Lung (tissue), 12 donors: ENCODE measurements around the gene ZNF366. TPM values are rescaled to one million over a fixed set of nuclear protein-coding genes. Genes with fewer than 3 reads are reported as not detected.

Source experiments
- ATAC-seq: fragments of 200-7000 bp; cut with Tn5 transposase; one replicate; pipeline ENCODE4 v1.9.1; 2020; ENCODE audit warnings: moderate number of reproducible peaks; ENCODE audit not compliant: insufficient read depth, low FRiP score
- DNase-seq, 3 donors: peaks; one replicate each; pipeline ENCODE4 v3.0.0-alpha.2; 2013 to 2017
- H3K27ac ChIP-seq, 2 donors: one replicate each; pipeline ENCODE4 v1.5.1; 2013; ENCODE audit warnings: mild to moderate bottlenecking in 2 of 2, moderate library complexity in 2 of 2, control low read depth in 1 of 2, inconsistent platforms in 1 of 2, low read depth in 1 of 2, low read length in 1 of 2
- H3K27me3 ChIP-seq, 3 donors: one replicate each; pipeline ENCODE4 v1.5.1; 2013; ENCODE audit warnings: low read length in 2 of 3; ENCODE audit not compliant: control insufficient read depth in 3 of 3, insufficient read depth in 3 of 3
- H3K36me3 ChIP-seq, 4 donors: one replicate each; pipeline ENCODE4 v1.5.1; 2013; ENCODE audit warnings: low read length in 4 of 4, mild to moderate bottlenecking in 1 of 4, moderate library complexity in 1 of 4; ENCODE audit not compliant: control insufficient read depth in 4 of 4, insufficient read depth in 4 of 4
- H3K4me1 ChIP-seq, 5 donors: one replicate each; pipeline ENCODE4 v1.5.1; 2013; ENCODE audit warnings: low read length in 5 of 5, mild to moderate bottlenecking in 2 of 5, moderate library complexity in 1 of 5; ENCODE audit not compliant: control insufficient read depth in 5 of 5, insufficient read depth in 5 of 5
- H3K4me3 ChIP-seq: one replicate; pipeline ENCODE4 v1.5.1; 2013; ENCODE audit warnings: mild to moderate bottlenecking, control low read depth, moderate library complexity
- H3K9ac ChIP-seq, 2 donors: one replicate each; pipeline ENCODE4 v1.5.1; 2013; ENCODE audit warnings: low read length in 2 of 2, control low read depth in 1 of 2; ENCODE audit not compliant: insufficient read depth in 1 of 2
- H3K9me3 ChIP-seq, 4 donors: one replicate each; pipeline ENCODE4 v1.5.1; 2013; ENCODE audit warnings: low read length in 3 of 4, mild to moderate bottlenecking in 1 of 4, moderate library complexity in 1 of 4; ENCODE audit not compliant: control insufficient read depth in 4 of 4, insufficient read depth in 3 of 4
- WGBS, 2 donors: extraction: QIAGEN DNeasy Blood & Tissue Kit; methylation state at CpG; one replicate each; pipeline ENCODE4 v1.1.7; 2013; 5-methylcytosine and 5-hydroxymethylcytosine counted together
- polyA plus RNA-seq, 2 donors: library from polyadenylated mRNA; stranded (reverse); fragments of 200-250 nt; gene quantifications; one replicate each; pipeline ENCODE4 v1.2.1, GENCODE V29; 2013
- total RNA-seq, 2 donors: library from RNA; depleted of rRNA in 1 of 2; stranded (reverse); fragments of >200 nt in 1 of 2; gene quantifications; one replicate each; pipeline ENCODE4 v1.2.1, GENCODE V29; 2014 to 2021
- TF ChIP-seq, protein P1 (sequence below): IDR thresholded peaks from 2 replicates; pipeline ENCODE4 v1.5.1; 2012; ENCODE audit warnings: mild to moderate bottlenecking; ENCODE audit errors: control extremely low read depth, extremely low read depth
- donor health status: control.
- donor health status: control.
- donor health status: Bipolar disorder and iron deficiency.
- donor health status: healthy.
- donor health status: DM: yes; HTN: yes; CAD: no.

The ZNF366 gene
- total and polyA plus RNA-seq, 4 donors, result 0.73 to 6.0 (median 3.6) TPM

DNA sequence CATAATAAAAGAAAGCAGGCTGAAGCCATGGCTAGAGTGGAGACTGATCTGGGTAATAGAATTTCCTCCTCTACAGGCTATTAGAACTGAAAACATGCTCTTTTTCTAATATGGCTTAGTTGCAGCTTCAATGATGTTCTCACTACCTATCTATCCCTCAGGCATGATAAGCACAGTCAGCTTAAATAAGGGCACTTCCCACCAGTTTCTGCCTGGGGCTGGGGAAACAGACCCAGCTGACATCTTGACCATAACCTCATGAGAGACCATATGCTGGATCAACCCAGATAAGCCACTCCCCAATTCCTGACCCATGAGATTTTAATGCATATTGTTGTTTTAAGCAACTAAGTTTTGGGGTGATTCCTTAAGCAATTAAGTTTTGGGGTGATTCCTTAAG, 81.2 kb downstream of the ZNF366 start:
- TF ChIP-seq, protein P1, sequence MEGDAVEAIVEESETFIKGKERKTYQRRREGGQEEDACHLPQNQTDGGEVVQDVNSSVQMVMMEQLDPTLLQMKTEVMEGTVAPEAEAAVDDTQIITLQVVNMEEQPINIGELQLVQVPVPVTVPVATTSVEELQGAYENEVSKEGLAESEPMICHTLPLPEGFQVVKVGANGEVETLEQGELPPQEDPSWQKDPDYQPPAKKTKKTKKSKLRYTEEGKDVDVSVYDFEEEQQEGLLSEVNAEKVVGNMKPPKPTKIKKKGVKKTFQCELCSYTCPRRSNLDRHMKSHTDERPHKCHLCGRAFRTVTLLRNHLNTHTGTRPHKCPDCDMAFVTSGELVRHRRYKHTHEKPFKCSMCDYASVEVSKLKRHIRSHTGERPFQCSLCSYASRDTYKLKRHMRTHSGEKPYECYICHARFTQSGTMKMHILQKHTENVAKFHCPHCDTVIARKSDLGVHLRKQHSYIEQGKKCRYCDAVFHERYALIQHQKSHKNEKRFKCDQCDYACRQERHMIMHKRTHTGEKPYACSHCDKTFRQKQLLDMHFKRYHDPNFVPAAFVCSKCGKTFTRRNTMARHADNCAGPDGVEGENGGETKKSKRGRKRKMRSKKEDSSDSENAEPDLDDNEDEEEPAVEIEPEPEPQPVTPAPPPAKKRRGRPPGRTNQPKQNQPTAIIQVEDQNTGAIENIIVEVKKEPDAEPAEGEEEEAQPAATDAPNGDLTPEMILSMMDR, result no peak
- H3K27me3 ChIP-seq, result no peaks in the 10 kb centered on the region
- no peak overlapping the region for H3K27ac ChIP-seq
- H3K9ac ChIP-seq, result no peak overlapping the region
- H3K4me3 ChIP-seq, result no peak overlapping the region
- ATAC-seq (no peak), DNase-seq (no peak)
- H3K9me3 ChIP-seq, result no peaks in the 10 kb centered on the region
- H3K4me1 ChIP-seq, result peaks cover 0 to 7% (median 2%) of the 10 kb centered on the region in 5 donors
- no peaks in the 10 kb centered on the region for H3K36me3 ChIP-seq

DNA sequence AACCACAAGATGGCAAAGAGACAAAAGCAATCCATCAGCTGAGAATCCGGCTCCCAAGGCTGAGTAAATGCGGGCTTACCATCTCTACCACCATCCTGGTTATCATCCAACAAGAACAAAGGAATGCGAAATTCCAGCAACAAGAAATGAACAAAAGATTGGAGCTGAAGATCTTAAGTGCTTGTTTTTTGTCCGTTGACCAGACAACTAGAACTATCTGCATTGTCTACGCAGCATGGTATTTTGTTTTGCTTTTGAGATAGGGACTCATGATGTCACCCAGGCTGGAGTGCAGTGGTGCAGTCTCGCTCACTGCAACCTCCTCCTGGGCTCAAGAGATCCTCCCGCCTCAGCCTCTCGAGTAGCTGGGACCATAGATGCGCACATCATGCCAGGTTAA, 88.9 kb downstream of the ZNF366 start:
- Histone ChIP-seq H3K9ac (no peak overlapping the region), H3K4me1 (peaks cover 0 to 3% (median 0%) of the 10 kb centered on the region in 5 donors), H3K36me3 (no peaks in the 10 kb centered on the region), H3K9me3 (no peaks in the 10 kb centered on the region), H3K27ac (no peak overlapping the region), H3K27me3 (no peaks in the 10 kb centered on the region), H3K4me3 (no peak overlapping the region)
- TF ChIP-seq, protein P1, result no peak
- 90% methylated on average over 9 of the region's 9 CpGs for WGBS, 2 donors
- ATAC-seq (no peak), DNase-seq (no peak)

DNA sequence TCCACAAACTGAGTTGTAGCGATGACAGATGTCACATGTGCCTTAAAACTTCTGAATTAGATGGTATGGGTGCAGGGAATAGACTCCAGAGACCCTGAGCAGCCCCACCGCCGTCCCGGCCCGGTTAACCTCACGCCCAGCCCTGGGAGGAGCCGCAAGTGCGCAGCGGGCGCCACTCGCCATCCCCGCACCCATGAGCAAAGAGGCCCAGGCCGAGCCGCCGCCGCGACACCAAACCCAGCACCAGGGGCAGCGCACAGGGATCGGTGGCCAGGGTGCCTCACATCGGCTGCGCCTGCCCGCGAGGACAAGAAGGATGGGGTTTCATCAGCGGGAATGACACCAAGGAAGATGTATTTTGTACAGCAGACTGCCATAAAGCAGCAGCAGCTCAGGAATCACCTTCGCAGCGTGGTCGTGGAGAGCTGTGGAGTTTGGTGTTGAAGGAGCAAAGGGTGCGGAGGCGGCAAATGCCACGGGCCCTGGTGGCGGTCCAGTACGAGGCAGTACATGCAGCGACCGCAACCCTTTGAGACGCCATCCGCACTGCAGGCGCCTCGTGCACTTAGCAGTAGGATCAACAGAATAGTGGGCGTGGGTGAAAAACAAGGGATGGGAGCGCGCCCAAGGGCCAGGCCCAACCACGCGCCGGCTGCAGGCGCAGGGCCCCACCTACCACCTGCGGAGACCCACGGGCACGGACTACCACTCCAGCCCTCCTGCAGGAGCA, 89.7 kb downstream of the ZNF366 start:
- Histone ChIP-seq H3K36me3 (no peaks in the 10 kb centered on the region), H3K9me3 (no peaks in the 10 kb centered on the region), H3K4me3 (no peak overlapping the region), H3K9ac (no peak overlapping the region), H3K27me3 (no peaks in the 10 kb centered on the region), H3K4me1 (peaks cover 0 to 3% (median 0%) of the 10 kb centered on the region in 5 donors), H3K27ac (no peak overlapping the region)
- TF ChIP-seq, protein P1, result no peak
- 96 to 98% methylated on average over 48 of the region's 48 CpGs for WGBS, 2 donors
- DNase-seq (no peak), ATAC-seq (no peak)
